SK-N-SH (cell line): Measurements from ENCODE around the gene PI4K2A. TPM values are rescaled to one million over a fixed set of nuclear protein-coding genes. Genes with fewer than 3 reads are reported as not detected.

Experiments used
- CTCF ChIA-PET: fragments of 300-600, 350-600 bp; formaldehyde crosslinking; extraction: SDS; loops from one replicate; lab custom pipeline; 2021; lab: Yijun Ruan, JAX
- POLR2A ChIA-PET: fragments of 350-600 bp; sonication (Branson Sonifier 250); formaldehyde crosslinking; extraction: SDS; loops from one replicate; lab custom pipeline; 2020; ENCODE audit warnings: antibody characterized with exemption, inconsistent platforms; lab: Yijun Ruan, JAX
- DNase-seq: peaks from one replicate; pipeline ENCODE4 v3.0.0; 2012
- H2AFZ ChIP-seq: fragments of 200-600 bp; sonication (generic); 2 replicates; pipeline ENCODE4 v1.8.1; 2016; ENCODE audit warnings: antibody characterized with exemption, mild to moderate bottlenecking, low read depth
- H3F3A ChIP-seq: fragments of 200-600 bp; sonication (generic); replicated peaks from 2 replicates; pipeline ENCODE3; 2016; ENCODE audit warnings: antibody characterized with exemption, mild to moderate bottlenecking; ENCODE audit not compliant: insufficient read depth
- H3K27ac ChIP-seq, 2 experiments: fragments of 200-500 bp in 1 of 2; fragments of 200-600 bp in 1 of 2; sonication (Bioruptor generic) in 1 of 2; sonication (generic), shearing (Covaris generic) in 1 of 2; 2 replicates each; pipeline versions ENCODE4 v1.5.1 to v1.6.1; 2014 to 2016; ENCODE audit warnings: low read depth in 2 of 2, inconsistent platforms in 1 of 2, low read length in 1 of 2, mild to moderate bottlenecking in 1 of 2, mixed read lengths in 1 of 2
- H3K27me3 ChIP-seq: fragments of 200-600 bp; sonication (generic), shearing (Covaris generic); 2 replicates; pipeline ENCODE4 v1.6.1; 2016; ENCODE audit warnings: mixed run types; ENCODE audit not compliant: insufficient read depth
- H3K36me3 ChIP-seq, 2 experiments: fragments of 200-500 bp in 1 of 2; fragments of 200-600 bp in 1 of 2; sonication (Bioruptor generic) in 1 of 2; sonication (generic) in 1 of 2; replicated peaks in 1 of 2; 2 replicates each; pipeline versions ENCODE3 to v1.5.1; 2014 to 2016; ENCODE audit warnings: low read length in 1 of 2, mild to moderate bottlenecking in 1 of 2; ENCODE audit not compliant: insufficient read depth in 2 of 2, control insufficient read depth in 1 of 2
- H3K4me1 ChIP-seq, 2 experiments: fragments of 200-500 bp in 1 of 2; fragments of 200-600 bp in 1 of 2; sonication (Bioruptor generic) in 1 of 2; sonication (generic), shearing (Covaris generic) in 1 of 2; 2 replicates each; pipeline versions ENCODE4 v1.5.1 to v1.6.1; 2014 to 2016; ENCODE audit warnings: low read depth in 1 of 2, low read length in 1 of 2, mixed run types in 1 of 2; ENCODE audit not compliant: insufficient read depth in 2 of 2, control insufficient read depth in 1 of 2
- H3K4me2 ChIP-seq: fragments of 200-600 bp; sonication (generic), shearing (Covaris generic); 2 replicates; pipeline ENCODE4 v1.6.1; 2017; ENCODE audit warnings: mixed run types
- H3K4me3 ChIP-seq, 2 experiments: fragments of 200-500 bp in 1 of 2; fragments of 200-600 bp in 1 of 2; sonication (Bioruptor generic) in 1 of 2; sonication (generic), shearing (Covaris generic) in 1 of 2; 2 replicates each; pipeline versions ENCODE4 v1.5.1 to v1.8.1; 2014 to 2016; ENCODE audit warnings: low read depth in 2 of 2, inconsistent platforms in 1 of 2, low read length in 1 of 2, mild to moderate bottlenecking in 1 of 2, mixed read lengths in 1 of 2, moderate library complexity in 1 of 2
- H3K79me2 ChIP-seq: fragments of 200-600 bp; sonication (generic); 2 replicates; pipeline ENCODE4 v1.8.1; 2017; ENCODE audit warnings: mild to moderate bottlenecking; ENCODE audit not compliant: insufficient read depth
- H3K9ac ChIP-seq: fragments of 200-600 bp; sonication (generic); 2 replicates; pipeline ENCODE4 v1.6.1; 2017; ENCODE audit warnings: mixed run types
- H3K9me2 ChIP-seq: fragments of 200-600 bp; sonication (generic); 2 replicates; pipeline ENCODE4 v1.6.1; 2017; ENCODE audit warnings: mixed run types
- H3K9me3 ChIP-seq: fragments of 200-600 bp; sonication (generic); 2 replicates; pipeline ENCODE4 v1.6.1; 2017; ENCODE audit warnings: mixed run types, mild to moderate bottlenecking, moderate library complexity
- H4K20me1 ChIP-seq: fragments of 200-600 bp; sonication (generic); 2 replicates; pipeline ENCODE4 v1.6.1; 2017; ENCODE audit warnings: mild to moderate bottlenecking, mixed run types; ENCODE audit not compliant: insufficient read depth
- CHD2 ChIP-seq: fragments of 150-350 bp; IDR thresholded peaks from 2 replicates; pipeline ENCODE4 v1.6.1; 2018; ENCODE audit warnings: low read length; ENCODE audit not compliant: partially characterized antibody
- EZH2phosphoT487 ChIP-seq: fragments of 200-600 bp; sonication (generic); IDR thresholded peaks from 2 replicates; pipeline ENCODE4 v1.6.1; 2017; ENCODE audit warnings: low read depth, mixed run types, mild to moderate bottlenecking, antibody characterized with exemption, moderate library complexity, borderline replicate concordance
- FOXM1 ChIP-seq: IDR thresholded peaks from 2 replicates; pipeline ENCODE4 v1.4.0; 2012; ENCODE audit warnings: low read depth, mild to moderate bottlenecking
- MEF2A ChIP-seq: IDR thresholded peaks from 2 replicates; pipeline ENCODE4 v1.4.0; 2012; ENCODE audit warnings: low read depth, borderline replicate concordance
- MXI1 ChIP-seq: IDR thresholded peaks from 2 replicates; pipeline ENCODE4 v1.6.1; 2012; ENCODE audit warnings: mild to moderate bottlenecking, low read depth, low read length, improper control_type of control experiment
- RAD21 ChIP-seq: IDR thresholded peaks from 2 replicates; pipeline ENCODE4 v1.6.1; 2012; ENCODE audit warnings: mild to moderate bottlenecking, low read length
- SIN3A ChIP-seq: IDR thresholded peaks from 2 replicates; pipeline ENCODE4 v1.6.1; 2012; ENCODE audit warnings: low read depth, mild to moderate bottlenecking, low read length, moderate library complexity, borderline replicate concordance
- TCF12 ChIP-seq: IDR thresholded peaks from 2 replicates; pipeline ENCODE4 v1.4.0; 2012
- TEAD4 ChIP-seq: IDR thresholded peaks from 2 replicates; pipeline ENCODE4 v1.4.0; 2012; ENCODE audit warnings: mild to moderate bottlenecking, borderline replicate concordance; ENCODE audit not compliant: insufficient read depth
- YY1 ChIP-seq: IDR thresholded peaks from 2 replicates; pipeline ENCODE4 v1.4.0; 2012; ENCODE audit warnings: low read depth, mild to moderate bottlenecking
- WGBS: methylation state at CpG from one replicate; pipeline ENCODE4 v1.1.6; 2017; ENCODE audit warnings: low lambda C conversion rate; 5-methylcytosine and 5-hydroxymethylcytosine counted together
- polyA plus RNA-seq, 3 experiments: library from polyadenylated mRNA; depleted of rRNA; stranded (reverse); fragments of >200 nt; gene quantifications; 2 replicates each; pipeline ENCODE4 v1.2.3, GENCODE V29; 2012
- TF ChIP-seq, protein P1 (sequence below): IDR thresholded peaks from 2 replicates; pipeline ENCODE4 v1.4.0; 2012; ENCODE audit warnings: low read depth
- TF ChIP-seq, protein P2 (sequence below): IDR thresholded peaks from 2 replicates; pipeline ENCODE4 v1.6.1; 2012; ENCODE audit warnings: mild to moderate bottlenecking, low read depth, low read length, moderate library complexity
- TF ChIP-seq, protein P3 (sequence below): fragments of 200-600 bp; sonication (generic); IDR thresholded peaks from 2 replicates; pipeline ENCODE4 v1.6.1; 2017; ENCODE audit warnings: antibody characterized with exemption, mild to moderate bottlenecking, moderate library complexity

PI4K2A gene
- polyA plus RNA-seq, 1 of the 3 experiments (the other 2 are of a cell fraction): 23.8 TPM

DNA sequence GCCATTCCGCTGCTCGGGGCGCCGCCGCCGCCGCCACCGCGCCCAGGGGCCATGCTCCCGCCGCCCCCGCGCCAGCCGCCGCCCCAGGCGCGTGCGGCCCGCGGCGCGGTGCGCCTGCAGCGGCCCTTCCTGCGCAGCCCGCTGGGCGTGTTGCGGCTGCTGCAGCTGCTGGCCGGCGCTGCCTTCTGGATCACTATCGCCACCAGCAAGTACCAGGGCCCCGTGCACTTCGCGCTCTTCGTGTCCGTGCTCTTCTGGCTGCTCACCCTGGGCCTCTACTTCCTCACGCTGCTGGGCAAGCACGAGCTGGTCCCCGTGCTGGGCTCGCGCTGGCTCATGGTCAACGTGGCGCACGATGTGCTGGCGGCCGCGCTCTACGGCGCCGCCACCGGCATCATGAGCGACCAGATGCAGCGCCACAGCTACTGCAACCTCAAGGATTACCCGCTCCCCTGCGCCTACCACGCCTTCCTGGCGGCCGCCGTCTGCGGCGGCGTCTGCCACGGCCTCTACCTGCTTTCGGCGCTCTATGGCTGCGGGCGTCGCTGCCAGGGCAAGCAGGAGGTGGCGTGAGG is 73.4 kb downstream of the PI4K2A start:
- Histone ChIP-seq H3K27ac (peak overlapping the region; percentile 64 to 84), H3K4me3 (peak overlapping the region; percentile 64 to 71), H3K9ac (peak overlapping the region; percentile 86), H4K20me1 (peaks cover 22% of the 10 kb centered on the region), H3K4me1 (peaks cover 19 to 26% of the 10 kb centered on the region in 2 experiments; a peak in 3 of 4 replicates), H3K9me2 (no peaks in the 10 kb centered on the region), H3K9me3 (no peaks in the 10 kb centered on the region), H3K27me3 (no peaks in the 10 kb centered on the region), H2AFZ (peak overlapping the region; percentile 69; the same call in 1 of the 2 replicates), H3K4me2 (peak overlapping the region; percentile 90), H3K79me2 (peaks cover 32% of the 10 kb centered on the region), H3F3A (peaks cover 3% of the 10 kb centered on the region), H3K36me3 (peaks cover 16 to 25% of the 10 kb centered on the region in 2 experiments)
- TF ChIP-seq MXI1 (peak; percentile 82), TCF12 (no peak), EZH2phosphoT487 (no peak), RAD21 (no peak), MEF2A (no peak), FOXM1 (no peak), SIN3A (peak; percentile 55; the same call in 1 of the 2 replicates), TEAD4 (no peak), YY1 (0 out of 2 replicates have a peak, but pooled peaks have one; percentile 43), CHD2 (no peak)
- TF ChIP-seq, protein P1, sequence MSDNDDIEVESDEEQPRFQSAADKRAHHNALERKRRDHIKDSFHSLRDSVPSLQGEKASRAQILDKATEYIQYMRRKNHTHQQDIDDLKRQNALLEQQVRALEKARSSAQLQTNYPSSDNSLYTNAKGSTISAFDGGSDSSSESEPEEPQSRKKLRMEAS: peak; percentile 91; the same call in 1 of the 2 replicates
- TF ChIP-seq, protein P2, sequence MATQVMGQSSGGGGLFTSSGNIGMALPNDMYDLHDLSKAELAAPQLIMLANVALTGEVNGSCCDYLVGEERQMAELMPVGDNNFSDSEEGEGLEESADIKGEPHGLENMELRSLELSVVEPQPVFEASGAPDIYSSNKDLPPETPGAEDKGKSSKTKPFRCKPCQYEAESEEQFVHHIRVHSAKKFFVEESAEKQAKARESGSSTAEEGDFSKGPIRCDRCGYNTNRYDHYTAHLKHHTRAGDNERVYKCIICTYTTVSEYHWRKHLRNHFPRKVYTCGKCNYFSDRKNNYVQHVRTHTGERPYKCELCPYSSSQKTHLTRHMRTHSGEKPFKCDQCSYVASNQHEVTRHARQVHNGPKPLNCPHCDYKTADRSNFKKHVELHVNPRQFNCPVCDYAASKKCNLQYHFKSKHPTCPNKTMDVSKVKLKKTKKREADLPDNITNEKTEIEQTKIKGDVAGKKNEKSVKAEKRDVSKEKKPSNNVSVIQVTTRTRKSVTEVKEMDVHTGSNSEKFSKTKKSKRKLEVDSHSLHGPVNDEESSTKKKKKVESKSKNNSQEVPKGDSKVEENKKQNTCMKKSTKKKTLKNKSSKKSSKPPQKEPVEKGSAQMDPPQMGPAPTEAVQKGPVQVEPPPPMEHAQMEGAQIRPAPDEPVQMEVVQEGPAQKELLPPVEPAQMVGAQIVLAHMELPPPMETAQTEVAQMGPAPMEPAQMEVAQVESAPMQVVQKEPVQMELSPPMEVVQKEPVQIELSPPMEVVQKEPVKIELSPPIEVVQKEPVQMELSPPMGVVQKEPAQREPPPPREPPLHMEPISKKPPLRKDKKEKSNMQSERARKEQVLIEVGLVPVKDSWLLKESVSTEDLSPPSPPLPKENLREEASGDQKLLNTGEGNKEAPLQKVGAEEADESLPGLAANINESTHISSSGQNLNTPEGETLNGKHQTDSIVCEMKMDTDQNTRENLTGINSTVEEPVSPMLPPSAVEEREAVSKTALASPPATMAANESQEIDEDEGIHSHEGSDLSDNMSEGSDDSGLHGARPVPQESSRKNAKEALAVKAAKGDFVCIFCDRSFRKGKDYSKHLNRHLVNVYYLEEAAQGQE: no peak
- TF ChIP-seq, protein P3, sequence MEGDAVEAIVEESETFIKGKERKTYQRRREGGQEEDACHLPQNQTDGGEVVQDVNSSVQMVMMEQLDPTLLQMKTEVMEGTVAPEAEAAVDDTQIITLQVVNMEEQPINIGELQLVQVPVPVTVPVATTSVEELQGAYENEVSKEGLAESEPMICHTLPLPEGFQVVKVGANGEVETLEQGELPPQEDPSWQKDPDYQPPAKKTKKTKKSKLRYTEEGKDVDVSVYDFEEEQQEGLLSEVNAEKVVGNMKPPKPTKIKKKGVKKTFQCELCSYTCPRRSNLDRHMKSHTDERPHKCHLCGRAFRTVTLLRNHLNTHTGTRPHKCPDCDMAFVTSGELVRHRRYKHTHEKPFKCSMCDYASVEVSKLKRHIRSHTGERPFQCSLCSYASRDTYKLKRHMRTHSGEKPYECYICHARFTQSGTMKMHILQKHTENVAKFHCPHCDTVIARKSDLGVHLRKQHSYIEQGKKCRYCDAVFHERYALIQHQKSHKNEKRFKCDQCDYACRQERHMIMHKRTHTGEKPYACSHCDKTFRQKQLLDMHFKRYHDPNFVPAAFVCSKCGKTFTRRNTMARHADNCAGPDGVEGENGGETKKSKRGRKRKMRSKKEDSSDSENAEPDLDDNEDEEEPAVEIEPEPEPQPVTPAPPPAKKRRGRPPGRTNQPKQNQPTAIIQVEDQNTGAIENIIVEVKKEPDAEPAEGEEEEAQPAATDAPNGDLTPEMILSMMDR: peak; percentile 29; the same call in 1 of the 2 replicates
- ChIA-PET CTCF (interaction anchor here (0.7 to 25.0 kb wide), 10 partner anchors 9 to 314 kb away, joined by 3 to 687 read pairs (median 5); partner anchors contain the start of gene ZFYVE27), POLR2A (interaction anchor here (1.0 to 2.7 kb wide), 5 partner anchors 10 to 75 kb away, joined by 3 to 21 read pairs (median 4); partner anchors contain the start of genes AVPI1 and ZFYVE27)
- DNase-seq: peak; percentile 86
- WGBS: 2% methylated on average over 8 of the region's 69 CpGs
